Measurements from ENCODE around the gene CASZ1. TPM values are rescaled to one million over a fixed set of nuclear protein-coding genes. Genes with fewer than 3 reads are reported as not detected.

Gene CASZ1
- total and polyA plus RNA-seq, 2 donors (not counting 3 experiments of a cell fraction or from before 2014, with no cell fraction given) = 1.5 to 5.2 TPM

GRCh38 chr1:10841118-10841517 is 44.7 kb upstream of the CASZ1 start:
- CTCF ChIA-PET = no interaction called here
- H3K79me2 ChIP-seq (ENCODE audit: control insufficient read depth, insufficient read depth, low read length) = no peaks in the 10 kb centered on the region
- no peaks in the 10 kb centered on the region for H4K20me1 ChIP-seq (replicated peaks; ENCODE audit: control insufficient read depth, extremely low read depth, insufficient read depth, low read length)
- peaks cover 0 to 4% of the 10 kb centered on the region in 2 experiments for H3K27me3 ChIP-seq (ENCODE audit: control insufficient read depth in 2 of 2, insufficient read depth in 2 of 2, low read length in 2 of 2)
- no peak overlapping the region for H2AFZ ChIP-seq (ENCODE audit: low read depth, low read length)
- no peaks in the 10 kb centered on the region for H3K9me1 ChIP-seq (replicated peaks; ENCODE audit: control insufficient read depth, extremely low read depth, insufficient read depth, low read length)
- DNase-seq (ENCODE audit: low read depth, low spot score) = no peak
- TF ChIP-seq MAX (IDR thresholded peaks at IDR 0.05; ENCODE audit: insufficient read depth, insufficient read length) (no peak), POLR2AphosphoS5 (IDR thresholded peaks at IDR 0.05; ENCODE audit: insufficient read depth, low read depth, low read length) (no peak), GATA2 (IDR thresholded peaks at IDR 0.05; ENCODE audit: insufficient read depth, insufficient read length, low read depth, low read length) (no peak), MYC (IDR thresholded peaks at IDR 0.05; ENCODE audit: low read depth, low read length) (no peak), FOS (IDR thresholded peaks at IDR 0.05; ENCODE audit: borderline replicate concordance, insufficient read depth, low read length) (no peak), POLR2A (IDR thresholded peaks at IDR 0.05; ENCODE audit: low read depth, low read length) (no peak), JUN (IDR thresholded peaks at IDR 0.05; ENCODE audit: borderline replicate concordance, insufficient read depth, insufficient read length, low read depth) (no peak), EZH2 (IDR thresholded peaks at IDR 0.05; ENCODE audit: borderline replicate concordance, low read depth, low read length, severe bottlenecking) (no peak)
- TF ChIP-seq, protein P1, sequence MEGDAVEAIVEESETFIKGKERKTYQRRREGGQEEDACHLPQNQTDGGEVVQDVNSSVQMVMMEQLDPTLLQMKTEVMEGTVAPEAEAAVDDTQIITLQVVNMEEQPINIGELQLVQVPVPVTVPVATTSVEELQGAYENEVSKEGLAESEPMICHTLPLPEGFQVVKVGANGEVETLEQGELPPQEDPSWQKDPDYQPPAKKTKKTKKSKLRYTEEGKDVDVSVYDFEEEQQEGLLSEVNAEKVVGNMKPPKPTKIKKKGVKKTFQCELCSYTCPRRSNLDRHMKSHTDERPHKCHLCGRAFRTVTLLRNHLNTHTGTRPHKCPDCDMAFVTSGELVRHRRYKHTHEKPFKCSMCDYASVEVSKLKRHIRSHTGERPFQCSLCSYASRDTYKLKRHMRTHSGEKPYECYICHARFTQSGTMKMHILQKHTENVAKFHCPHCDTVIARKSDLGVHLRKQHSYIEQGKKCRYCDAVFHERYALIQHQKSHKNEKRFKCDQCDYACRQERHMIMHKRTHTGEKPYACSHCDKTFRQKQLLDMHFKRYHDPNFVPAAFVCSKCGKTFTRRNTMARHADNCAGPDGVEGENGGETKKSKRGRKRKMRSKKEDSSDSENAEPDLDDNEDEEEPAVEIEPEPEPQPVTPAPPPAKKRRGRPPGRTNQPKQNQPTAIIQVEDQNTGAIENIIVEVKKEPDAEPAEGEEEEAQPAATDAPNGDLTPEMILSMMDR (IDR thresholded peaks at IDR 0.05; ENCODE audit: extremely low read depth in 1 of 2, insufficient read depth in 1 of 2, low read depth in 1 of 2, low read length in 2 of 2) = no peak
- H3K36me3 ChIP-seq (ENCODE audit: control insufficient read depth in 2 of 2, extremely low read depth in 1 of 2, insufficient read depth in 2 of 2, low read length in 2 of 2) = no peaks in the 10 kb centered on the region
- H3K27ac ChIP-seq (ENCODE audit: insufficient read depth, low read depth, low read length) = no peak overlapping the region
- no peaks in the 10 kb centered on the region for H3K4me1 ChIP-seq (ENCODE audit: control insufficient read depth, extremely low read depth, insufficient read depth, low read length)
- no peak overlapping the region for H3K9ac ChIP-seq (replicated peaks; ENCODE audit: extremely low read depth, insufficient read depth, low read length)
- H3K9me3 ChIP-seq (replicated peaks; ENCODE audit: control insufficient read depth, insufficient read depth, low read length) = no peaks in the 10 kb centered on the region
- dilution Hi-C loops (cut with MboI; ENCODE audit: extremely low pct_ligation_motif_present, low sequenced_read_pairs) (no loop called here), intact Hi-C loops (cut with micrococcal nuclease) (no loop called here)
- POLR2A ChIA-PET = no interaction called here
- no TSS peak for BruUV-seq (replicated peaks)
- no peak for FAIRE-seq
- H3K4me3 ChIP-seq (replicated peaks in 1 of 3; ENCODE audit: insufficient read depth in 1 of 3, low read depth in 1 of 3, low read length in 3 of 3) = no peak overlapping the region
- no peak overlapping the region for H3K4me2 ChIP-seq (ENCODE audit: insufficient read depth, low read length)
